RWPE2 (cell line): ENCODE measurements around the gene AMER2.

Experiments used
- ATAC-seq: fragments of 200-7000 bp; cut with Tn5 transposase; 3 replicates; pipeline ENCODE4 v1.9.1; 2021; ENCODE audit warnings: low read depth
- DNase-seq: peaks from one replicate; pipeline ENCODE4 v3.0.0-alpha.2; 2020; ENCODE audit warnings: low spot score
- H3K27ac ChIP-seq: fragments of 450-650 bp; 2 replicates; pipeline ENCODE4 v1.5.1; 2017; ENCODE audit warnings: mild to moderate bottlenecking; ENCODE audit not compliant: poor library complexity, severe bottlenecking
- H3K27me3 ChIP-seq: fragments of 250-450 bp; sonication (Bioruptor Pico); 2 replicates; pipeline ENCODE4 v1.5.1; 2021; ENCODE audit warnings: mild to moderate bottlenecking, moderate library complexity; ENCODE audit not compliant: insufficient read depth, poor library complexity, severe bottlenecking
- H3K36me3 ChIP-seq: fragments of 250-450 bp; sonication (Bioruptor Pico); 2 replicates; pipeline ENCODE4 v1.5.1; 2020; ENCODE audit warnings: low read depth, mild to moderate bottlenecking, moderate library complexity
- H3K4me1 ChIP-seq: fragments of 250-450 bp; sonication (Bioruptor Pico); 2 replicates; pipeline ENCODE4 v1.5.1; 2021; ENCODE audit warnings: mild to moderate bottlenecking, moderate library complexity; ENCODE audit not compliant: insufficient read depth, poor library complexity, severe bottlenecking
- H3K4me3 ChIP-seq: fragments of 250-450 bp; sonication (Bioruptor Pico); 2 replicates; pipeline ENCODE4 v1.5.1; 2021; ENCODE audit warnings: mild to moderate bottlenecking, moderate library complexity; ENCODE audit not compliant: severe bottlenecking
- H3K9me3 ChIP-seq: fragments of 250-450 bp; sonication (Bioruptor Pico); 2 replicates; pipeline ENCODE4 v1.5.1; 2021; ENCODE audit warnings: mild to moderate bottlenecking, moderate library complexity; ENCODE audit not compliant: severe bottlenecking
- CTCF ChIP-seq: fragments of 450-650 bp; IDR thresholded peaks from one replicate; pipeline ENCODE4 v1.5.1; 2017; ENCODE audit warnings: mild to moderate bottlenecking, moderate library complexity; ENCODE audit not compliant: poor library complexity, severe bottlenecking

Gene AMER2

DNA sequence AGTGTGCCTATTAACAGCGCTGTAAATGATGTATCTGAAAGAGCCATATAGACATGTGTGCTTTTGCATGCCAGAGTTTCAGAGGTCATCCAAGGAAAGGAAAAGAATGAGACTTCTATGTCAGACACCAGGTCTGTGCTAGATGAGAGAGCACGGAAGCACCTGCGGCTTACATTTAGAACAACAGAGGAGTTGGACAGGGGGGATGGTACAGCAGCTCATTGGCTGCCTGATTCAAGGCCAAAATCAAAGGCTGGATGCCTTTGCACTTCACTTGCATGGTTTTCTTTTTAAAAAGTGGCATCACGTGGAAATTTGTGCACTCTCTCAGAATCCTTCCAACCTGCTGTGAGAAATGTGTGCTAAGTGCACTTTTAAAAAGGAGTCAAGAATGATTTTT, 32.8 kb upstream of the AMER2 start:
- Histone ChIP-seq H3K27ac (no peak overlapping the region), H3K4me1 (no peaks in the 10 kb centered on the region), H3K4me3 (no peak overlapping the region), H3K9me3 (no peaks in the 10 kb centered on the region), H3K36me3 (no peaks in the 10 kb centered on the region), H3K27me3 (no peaks in the 10 kb centered on the region)
- DNase-seq = no peak
- ATAC-seq = no peak
- no peak for TF ChIP-seq CTCF

GRCh38 chr13:25203127-25203740, 31.1 kb upstream of the AMER2 start:
- no peak for ATAC-seq

DNA sequence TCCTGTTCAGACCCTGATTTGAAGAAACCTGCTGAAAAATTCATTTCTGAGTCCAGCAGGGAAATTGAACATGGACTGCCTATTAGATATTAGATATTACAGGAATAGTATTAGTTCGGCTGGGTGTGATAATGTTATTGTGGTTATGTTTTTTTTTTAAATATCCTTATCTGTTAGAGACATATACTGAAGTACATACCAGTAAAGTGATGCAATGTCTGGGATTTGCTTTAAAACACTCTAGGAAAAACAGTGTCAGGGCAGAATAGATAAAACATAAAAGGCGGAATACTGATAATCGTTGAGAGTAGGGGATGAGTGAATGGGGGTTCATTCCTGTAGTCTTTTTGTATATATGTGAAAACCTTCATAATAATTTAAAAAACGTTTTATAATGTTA, 28.7 kb upstream of the AMER2 start:
- Histone ChIP-seq H3K9me3 (no peaks in the 10 kb centered on the region), H3K36me3 (no peaks in the 10 kb centered on the region), H3K4me1 (no peaks in the 10 kb centered on the region), H3K27me3 (no peaks in the 10 kb centered on the region), H3K27ac (no peak overlapping the region), H3K4me3 (no peak overlapping the region)
- ATAC-seq = no peak
- no peak for DNase-seq
- no peak for TF ChIP-seq CTCF

More at GRCh38 chr13:25203127-25203740, 31.1 kb upstream of the AMER2 start:
- H3K4me1 ChIP-seq = no peaks in the 10 kb centered on the region
- no peak overlapping the region for H3K4me3 ChIP-seq
- H3K27me3 ChIP-seq = no peaks in the 10 kb centered on the region
- no peak for TF ChIP-seq CTCF
- DNase-seq = no peak
- no peaks in the 10 kb centered on the region for H3K9me3 ChIP-seq
- no peak overlapping the region for H3K27ac ChIP-seq
- H3K36me3 ChIP-seq = no peaks in the 10 kb centered on the region

- DNase-seq (no peak), ATAC-seq (no peak)
- TF ChIP-seq CTCF = no peak
- Histone ChIP-seq H3K27ac (no peak overlapping the region), H3K4me3 (no peak overlapping the region), H3K4me1 (no peaks in the 10 kb centered on the region), H3K36me3 (no peaks in the 10 kb centered on the region), H3K27me3 (no peaks in the 10 kb centered on the region), H3K9me3 (no peaks in the 10 kb centered on the region)
These were observed 26.6 kb upstream of the AMER2 start for GRCh38 chr13:25198647-25199046.

DNA sequence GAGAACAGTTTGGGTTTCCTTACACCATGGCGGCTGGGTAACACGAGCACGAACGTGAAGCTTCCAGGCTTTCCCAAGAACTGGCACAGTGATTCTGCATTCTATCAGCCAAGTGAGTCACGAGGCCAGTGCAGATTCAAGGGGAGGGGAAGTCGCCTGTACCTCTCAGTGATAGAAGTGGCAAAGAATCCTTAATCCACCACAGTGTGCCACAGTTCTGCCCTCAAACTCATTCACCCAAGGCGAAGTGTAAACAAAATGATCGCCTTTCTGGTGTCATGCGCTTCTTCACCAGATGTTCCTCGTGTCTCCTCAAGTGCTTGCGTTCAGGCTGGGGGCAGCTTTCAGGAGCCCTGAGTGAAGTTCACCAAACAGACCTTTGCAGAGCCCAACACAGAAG, 24.9 kb upstream of the AMER2 start:
- DNase-seq (no peak), ATAC-seq (no peak)
- Histone ChIP-seq H3K4me3 (no peak overlapping the region), H3K9me3 (no peaks in the 10 kb centered on the region), H3K36me3 (no peaks in the 10 kb centered on the region), H3K27ac (no peak overlapping the region), H3K27me3 (peaks cover 5% of the 10 kb centered on the region), H3K4me1 (no peaks in the 10 kb centered on the region)
- no peak for TF ChIP-seq CTCF
